Liver (tissue), 3 donors: ENCODE results near the gene ABCA9.

Experiments
- ATF3 ChIP-seq: IDR thresholded peaks from 2 replicates; pipeline ENCODE4 v1.6.1; 2016; ENCODE audit warnings: antibody characterized with exemption
- EGR1 ChIP-seq, 2 donors: IDR thresholded peaks; 2 replicates each; pipeline ENCODE4 v1.6.1; 2016 to 2018; ENCODE audit warnings: antibody characterized with exemption in 2 of 2, low read depth in 2 of 2
- JUND ChIP-seq, 2 donors: IDR thresholded peaks; 2 replicates each; pipeline ENCODE4 v1.6.1; 2016; ENCODE audit warnings: antibody characterized with exemption in 2 of 2
- RXRA ChIP-seq, 2 donors: IDR thresholded peaks; 2 replicates each; pipeline ENCODE4 v1.6.1; 2017 to 2018; ENCODE audit warnings: antibody characterized with exemption in 2 of 2, mild to moderate bottlenecking in 1 of 2
- YY1 ChIP-seq: IDR thresholded peaks from 2 replicates; pipeline ENCODE4 v1.6.1; 2016; ENCODE audit warnings: antibody characterized with exemption, mild to moderate bottlenecking
- TF ChIP-seq, protein P1 (sequence below): fragments of 150-350 bp; IDR thresholded peaks from 2 replicates; pipeline ENCODE4 v1.5.1; 2017; ENCODE audit warnings: improper control_type of control experiment, low read depth, low read length; ENCODE audit not compliant: missing input control
- donor health status: healthy.
- donor health status: healthy.

GRCh38 chr17:69060822-69061221, at the start of gene ABCA9:
- TF ChIP-seq, protein P1, sequence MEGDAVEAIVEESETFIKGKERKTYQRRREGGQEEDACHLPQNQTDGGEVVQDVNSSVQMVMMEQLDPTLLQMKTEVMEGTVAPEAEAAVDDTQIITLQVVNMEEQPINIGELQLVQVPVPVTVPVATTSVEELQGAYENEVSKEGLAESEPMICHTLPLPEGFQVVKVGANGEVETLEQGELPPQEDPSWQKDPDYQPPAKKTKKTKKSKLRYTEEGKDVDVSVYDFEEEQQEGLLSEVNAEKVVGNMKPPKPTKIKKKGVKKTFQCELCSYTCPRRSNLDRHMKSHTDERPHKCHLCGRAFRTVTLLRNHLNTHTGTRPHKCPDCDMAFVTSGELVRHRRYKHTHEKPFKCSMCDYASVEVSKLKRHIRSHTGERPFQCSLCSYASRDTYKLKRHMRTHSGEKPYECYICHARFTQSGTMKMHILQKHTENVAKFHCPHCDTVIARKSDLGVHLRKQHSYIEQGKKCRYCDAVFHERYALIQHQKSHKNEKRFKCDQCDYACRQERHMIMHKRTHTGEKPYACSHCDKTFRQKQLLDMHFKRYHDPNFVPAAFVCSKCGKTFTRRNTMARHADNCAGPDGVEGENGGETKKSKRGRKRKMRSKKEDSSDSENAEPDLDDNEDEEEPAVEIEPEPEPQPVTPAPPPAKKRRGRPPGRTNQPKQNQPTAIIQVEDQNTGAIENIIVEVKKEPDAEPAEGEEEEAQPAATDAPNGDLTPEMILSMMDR = no peak
- TF ChIP-seq RXRA (IDR thresholded peaks at IDR 0.05) (no peak), YY1 (no peak), JUND (IDR thresholded peaks at IDR 0.05) (no peak), ATF3 (no peak), EGR1 (IDR thresholded peaks at IDR 0.05; ENCODE audit: low read depth in 2 of 2) (no peak)
